Thymus (tissue), 11 donors: ENCODE data around the gene KIF21A. TPM values are rescaled to one million over a fixed set of nuclear protein-coding genes. Genes with fewer than 3 reads are reported as not detected.

Experiments used
- DNase-seq, 9 donors: peaks; one replicate each; pipeline ENCODE4 v3.0.0-alpha.2; 2013; ENCODE audit warnings: low spot score in 9 of 9, low read depth in 6 of 9, missing footprints in 1 of 9
- H3K27ac ChIP-seq, 2 donors: one replicate each; pipeline ENCODE4 v1.5.1; 2013; ENCODE audit warnings: control low read depth in 1 of 2, low read depth in 1 of 2, low read length in 1 of 2, mild to moderate bottlenecking in 1 of 2, moderate library complexity in 1 of 2
- H3K27me3 ChIP-seq, 2 donors: one replicate each; pipeline ENCODE4 v1.5.1; 2013; ENCODE audit warnings: low read length in 1 of 2; ENCODE audit not compliant: control insufficient read depth in 2 of 2, insufficient read depth in 1 of 2
- H3K36me3 ChIP-seq, 2 donors: one replicate each; pipeline ENCODE4 v1.5.1; 2013; ENCODE audit warnings: low read length in 1 of 2, mild to moderate bottlenecking in 1 of 2, moderate library complexity in 1 of 2; ENCODE audit not compliant: control insufficient read depth in 2 of 2, insufficient read depth in 2 of 2
- H3K4me1 ChIP-seq, 2 donors: one replicate each; pipeline ENCODE4 v1.5.1; 2013; ENCODE audit warnings: low read length in 2 of 2; ENCODE audit not compliant: control insufficient read depth in 2 of 2, insufficient read depth in 2 of 2
- H3K4me3 ChIP-seq, 2 donors: one replicate each; pipeline ENCODE4 v1.5.1; 2013; ENCODE audit warnings: low read length in 2 of 2, control low read depth in 1 of 2, mild to moderate bottlenecking in 1 of 2
- H3K9me3 ChIP-seq, 2 donors: one replicate each; pipeline ENCODE4 v1.5.1; 2013; ENCODE audit warnings: low read length in 1 of 2, mild to moderate bottlenecking in 1 of 2; ENCODE audit not compliant: control insufficient read depth in 2 of 2, insufficient read depth in 1 of 2
- WGBS: extraction: QIAGEN DNeasy Blood & Tissue Kit; methylation state at CpG from one replicate; pipeline ENCODE4 v1.1.7; 2013; 5-methylcytosine and 5-hydroxymethylcytosine counted together
- polyA plus RNA-seq: library from polyadenylated mRNA; stranded (reverse); fragments of 200-250 nt; gene quantifications from one replicate; pipeline ENCODE4 v1.2.3, GENCODE V29; 2013
- total RNA-seq: library from RNA; stranded (reverse); fragments of 120-200 nt; gene quantifications from one replicate; pipeline ENCODE4 v1.2.4, GENCODE V29; 2013
- donor health status: healthy.

Gene KIF21A
- total and polyA plus RNA-seq, 2 donors, result 2.1 to 5.0 TPM

- Histone ChIP-seq H3K27me3 (no peaks in the 10 kb centered on the region), H3K9me3 (no peaks in the 10 kb centered on the region), H3K4me1 (no peaks in the 10 kb centered on the region), H3K4me3 (no peak overlapping the region), H3K36me3 (no peaks in the 10 kb centered on the region), H3K27ac (no peak overlapping the region)
- WGBS, result 95% methylated on average over 5 of the region's 5 CpGs
- no peak for DNase-seq
Measured at GRCh38 chr12:39269492-39269891, 173.4 kb downstream of the KIF21A start.

GRCh38 chr12:39267886-39268285, 175.0 kb downstream of the KIF21A start:
- no peaks in the 10 kb centered on the region for H3K9me3 ChIP-seq
- no peaks in the 10 kb centered on the region for H3K27me3 ChIP-seq
- no peaks in the 10 kb centered on the region for H3K36me3 ChIP-seq
- no peak for DNase-seq
- WGBS, result 86% methylated on average over 1 of the region's 1 CpG
- H3K4me1 ChIP-seq, result no peaks in the 10 kb centered on the region
- no peak overlapping the region for H3K4me3 ChIP-seq
- no peak overlapping the region for H3K27ac ChIP-seq

- DNase-seq, result no peak
- Histone ChIP-seq H3K4me1 (no peaks in the 10 kb centered on the region), H3K9me3 (peaks cover 0 to 3% of the 10 kb centered on the region in 2 donors), H3K27me3 (no peaks in the 10 kb centered on the region), H3K27ac (no peak overlapping the region), H3K4me3 (no peak overlapping the region), H3K36me3 (no peaks in the 10 kb centered on the region)
- 85% methylated on average over 1 of the region's 1 CpG for WGBS
Measured at GRCh38 chr12:39252628-39253027, 190.3 kb downstream of the KIF21A start.

Other genes starting within 250 kb of the KIF21A start
- gene ABCD2, start 176.7 kb upstream of the KIF21A start, total RNA-seq, result 0.71 TPM
- gene ABCD2, start 176.7 kb upstream of the KIF21A start, polyA plus RNA-seq, result 0.84 TPM